HL-60 (cell line): ENCODE results near the gene RAB36.

Experiments used
- POLR2AphosphoS5 ChIP-seq: IDR thresholded peaks from 2 replicates; pipeline ENCODE4 v1.6.1; 2012; ENCODE audit warnings: low read depth
- TF ChIP-seq, protein P1 (sequence below): IDR thresholded peaks from one replicate; pipeline ENCODE4 v1.5.1; 2011; ENCODE audit warnings: low read length, control low read depth, inconsistent platforms; ENCODE audit not compliant: insufficient read depth

DNA sequence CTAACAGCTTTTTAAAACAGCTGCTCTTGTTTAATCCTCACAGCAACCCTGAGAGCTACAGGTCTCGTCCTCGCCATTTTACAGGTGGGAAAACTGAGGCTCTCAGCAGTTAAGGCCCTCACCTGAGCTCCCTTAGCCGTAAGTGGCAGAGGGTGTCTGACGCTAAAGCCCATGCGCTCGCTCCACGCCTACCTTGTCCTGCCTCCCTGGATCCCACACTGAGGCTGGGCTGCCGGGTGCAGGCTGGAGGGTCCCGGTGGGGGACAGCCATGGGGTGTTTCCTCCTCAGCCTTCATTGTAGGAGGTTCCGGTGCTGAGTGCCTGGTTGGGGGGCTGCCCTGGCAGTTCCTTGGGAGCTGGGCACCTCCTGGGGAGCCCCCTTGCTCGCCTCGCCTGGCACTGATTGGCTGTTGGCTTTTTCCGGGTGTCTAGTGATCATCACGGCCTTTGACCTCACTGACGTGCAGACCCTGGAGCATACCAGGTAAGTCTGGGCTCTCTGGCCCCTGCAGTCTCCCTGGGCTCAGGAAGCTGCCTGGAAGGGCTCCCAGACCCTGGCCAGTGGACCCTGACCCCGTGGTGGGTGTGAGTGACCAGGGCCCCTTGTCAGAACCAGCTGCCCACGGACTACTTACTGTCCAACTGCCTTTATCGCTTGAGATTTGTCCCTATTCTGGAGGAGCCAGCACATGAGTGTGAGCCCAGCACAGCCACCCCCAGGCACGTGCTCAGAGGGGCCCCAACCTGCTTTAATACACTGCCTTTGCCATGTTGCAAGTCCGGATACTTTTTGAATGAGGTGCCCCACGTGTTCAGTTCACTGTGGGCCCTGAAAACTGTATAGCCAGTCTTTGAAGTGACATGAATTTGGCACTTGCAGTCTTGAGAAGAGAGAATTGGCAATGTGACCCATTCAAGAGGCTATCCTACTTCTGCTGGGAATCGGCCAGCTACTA is 12.6 kb downstream of the RAB36 start:
- TF ChIP-seq, protein P1, sequence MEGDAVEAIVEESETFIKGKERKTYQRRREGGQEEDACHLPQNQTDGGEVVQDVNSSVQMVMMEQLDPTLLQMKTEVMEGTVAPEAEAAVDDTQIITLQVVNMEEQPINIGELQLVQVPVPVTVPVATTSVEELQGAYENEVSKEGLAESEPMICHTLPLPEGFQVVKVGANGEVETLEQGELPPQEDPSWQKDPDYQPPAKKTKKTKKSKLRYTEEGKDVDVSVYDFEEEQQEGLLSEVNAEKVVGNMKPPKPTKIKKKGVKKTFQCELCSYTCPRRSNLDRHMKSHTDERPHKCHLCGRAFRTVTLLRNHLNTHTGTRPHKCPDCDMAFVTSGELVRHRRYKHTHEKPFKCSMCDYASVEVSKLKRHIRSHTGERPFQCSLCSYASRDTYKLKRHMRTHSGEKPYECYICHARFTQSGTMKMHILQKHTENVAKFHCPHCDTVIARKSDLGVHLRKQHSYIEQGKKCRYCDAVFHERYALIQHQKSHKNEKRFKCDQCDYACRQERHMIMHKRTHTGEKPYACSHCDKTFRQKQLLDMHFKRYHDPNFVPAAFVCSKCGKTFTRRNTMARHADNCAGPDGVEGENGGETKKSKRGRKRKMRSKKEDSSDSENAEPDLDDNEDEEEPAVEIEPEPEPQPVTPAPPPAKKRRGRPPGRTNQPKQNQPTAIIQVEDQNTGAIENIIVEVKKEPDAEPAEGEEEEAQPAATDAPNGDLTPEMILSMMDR, result no peak
- no peak for TF ChIP-seq POLR2AphosphoS5
